ENCODE results near the gene EIF4G1.
"Not testable (repeated sequence)": the region's sequence is repeated elsewhere in the genome, so short reads cannot be mapped to it uniquely, and the experiment has no call there.

The EIF4G1 gene

GRCh38 chr3:184334470-184335158 is 20.2 kb downstream of the EIF4G1 start:
- DNase-seq (ENCODE audit: extremely low read depth in 1 of 2, low read depth in 1 of 2) = no peak

GRCh38 chr3:184335291-184335660 is 20.9 kb downstream of the EIF4G1 start:
- DNase-seq (ENCODE audit: extremely low read depth in 1 of 2, low read depth in 1 of 2) = no peak

- DNase-seq (ENCODE audit: extremely low read depth in 1 of 2, low read depth in 1 of 2) = peak; percentile 67 to 73
Observed at GRCh38 chr3:184335661-184336546, 21.5 kb downstream of the EIF4G1 start.

- no peak for DNase-seq (ENCODE audit: extremely low read depth in 1 of 2, low read depth in 1 of 2)
Observed at GRCh38 chr3:184336547-184337398, 22.4 kb downstream of the EIF4G1 start.

- no peak for DNase-seq (ENCODE audit: extremely low read depth in 1 of 2, low read depth in 1 of 2)
Observed at GRCh38 chr3:184337399-184337714, 23.0 kb downstream of the EIF4G1 start, which contains the start of gene FAM131A. TSS of gene FAM131A (plus strand) at chr3:184337600. CDS start at chr3:184337631, 31 bp downstream.

GRCh38 chr3:184337981-184338380 is 23.6 kb downstream of the EIF4G1 start:
- no peak for DNase-seq (ENCODE audit: extremely low read depth in 1 of 2, low read depth in 1 of 2)

- DNase-seq (ENCODE audit: extremely low read depth in 1 of 2, low read depth in 1 of 2) = no peak
Observed at GRCh38 chr3:184338511-184338945, 24.1 kb downstream of the EIF4G1 start.

GRCh38 chr3:184339001-184339400 is 24.6 kb downstream of the EIF4G1 start:
- DNase-seq (ENCODE audit: extremely low read depth in 1 of 2, low read depth in 1 of 2) = no peak

GRCh38 chr3:184339451-184340135 is 25.2 kb downstream of the EIF4G1 start:
- not testable (repeated sequence) for DNase-seq (ENCODE audit: extremely low read depth in 1 of 2, low read depth in 1 of 2)

GRCh38 chr3:184341925-184342324 is 27.5 kb downstream of the EIF4G1 start:
- no peak for DNase-seq (ENCODE audit: extremely low read depth in 1 of 2, low read depth in 1 of 2)

- DNase-seq (ENCODE audit: extremely low read depth in 1 of 2, low read depth in 1 of 2) = no peak
Observed at GRCh38 chr3:184343200-184343876, 28.9 kb downstream of the EIF4G1 start.

- no peak for DNase-seq (ENCODE audit: extremely low read depth in 1 of 2, low read depth in 1 of 2)
Observed at GRCh38 chr3:184344579-184345316, 30.3 kb downstream of the EIF4G1 start.

- DNase-seq (ENCODE audit: extremely low read depth in 1 of 2, low read depth in 1 of 2) = no peak
Observed at GRCh38 chr3:184345317-184346144, 31.1 kb downstream of the EIF4G1 start.

- no peak for DNase-seq (ENCODE audit: extremely low read depth in 1 of 2, low read depth in 1 of 2)
Observed at GRCh38 chr3:184346480-184347190, 32.2 kb downstream of the EIF4G1 start.

GRCh38 chr3:184347321-184348056 is 33.1 kb downstream of the EIF4G1 start:
- no peak for DNase-seq (ENCODE audit: extremely low read depth in 1 of 2, low read depth in 1 of 2)

GRCh38 chr3:184348057-184348382 is 33.6 kb downstream of the EIF4G1 start:
- DNase-seq (ENCODE audit: extremely low read depth in 1 of 2, low read depth in 1 of 2) = no peak
